Measurements from ENCODE around the gene OSTF1.

OSTF1 gene

DNA sequence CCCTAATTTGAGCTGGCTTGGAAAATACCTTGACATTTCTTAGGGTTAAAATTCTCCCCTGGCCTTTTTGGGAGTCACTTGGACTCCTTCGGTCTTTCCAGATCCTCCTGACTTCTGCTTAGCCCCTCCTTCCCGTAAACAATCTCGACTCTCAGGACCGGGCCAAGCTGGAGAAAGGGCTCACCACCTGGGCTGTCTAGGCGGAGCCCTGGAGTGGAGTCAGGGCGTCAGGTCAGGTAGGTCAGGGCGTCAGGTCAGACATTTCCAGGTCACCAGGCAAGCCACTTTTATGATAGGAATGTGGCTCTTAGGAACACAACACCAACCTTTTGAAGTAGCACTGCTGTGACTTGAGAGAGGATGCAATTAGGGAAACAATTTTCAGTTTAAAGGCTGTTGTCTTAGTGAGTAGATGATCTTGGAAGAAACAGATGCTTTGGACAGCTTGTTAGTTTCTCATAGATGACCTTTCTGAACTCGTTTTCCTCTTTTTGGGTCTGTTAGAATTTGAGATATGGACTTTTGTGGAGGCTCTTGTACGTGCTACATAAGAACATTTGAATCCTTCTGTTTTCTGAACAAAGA lies 12.8 kb downstream of the OSTF1 start:
- no peaks in the 10 kb centered on the region for H3K9me3 Mint-ChIP-seq (ENCODE audit: low read depth)
- peaks cover 68% of the 10 kb centered on the region for H3K4me1 Mint-ChIP-seq (ENCODE audit: low read depth)
- H3K27ac Mint-ChIP-seq: peak overlapping the region; percentile 3
- H3K36me3 Mint-ChIP-seq: peaks cover 12% of the 10 kb centered on the region
- no peak overlapping the region for H3K4me3 Mint-ChIP-seq
- H3K27me3 Mint-ChIP-seq: no peaks in the 10 kb centered on the region

GRCh38 chr9:75102177-75102790 lies 14.0 kb downstream of the OSTF1 start:
- Mint-ChIP-seq H3K27ac (peak overlapping the region; percentile 51), H3K4me1 (ENCODE audit: low read depth) (peaks cover 62% of the 10 kb centered on the region), H3K36me3 (peaks cover 12% of the 10 kb centered on the region), H3K27me3 (no peaks in the 10 kb centered on the region), H3K9me3 (ENCODE audit: low read depth) (no peaks in the 10 kb centered on the region), H3K4me3 (no peak overlapping the region)

DNA sequence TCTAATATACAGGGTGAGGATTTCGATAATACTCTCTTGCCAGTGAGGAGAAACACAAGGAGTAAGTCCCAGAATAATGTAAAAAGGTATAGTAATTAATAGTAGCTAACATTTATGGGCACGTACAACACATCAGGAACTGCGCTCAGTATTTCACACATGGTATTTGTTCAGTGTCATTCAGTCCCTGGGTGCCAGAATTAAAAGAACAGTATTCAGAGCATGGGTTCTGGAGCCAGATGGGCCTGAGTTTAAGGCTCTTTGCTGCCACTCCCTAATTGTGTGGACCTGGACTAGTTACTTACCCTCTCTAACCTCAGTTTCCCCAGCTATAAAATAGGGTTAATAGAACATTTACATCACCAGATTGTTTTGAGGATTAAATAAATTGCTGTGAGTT lies 16.3 kb downstream of the OSTF1 start:
- Mint-ChIP-seq H3K9me3 (ENCODE audit: low read depth) (no peaks in the 10 kb centered on the region), H3K27ac (peak overlapping the region; percentile 29), H3K4me3 (no peak overlapping the region), H3K27me3 (no peaks in the 10 kb centered on the region), H3K36me3 (peaks cover 11% of the 10 kb centered on the region), H3K4me1 (ENCODE audit: low read depth) (peaks cover 63% of the 10 kb centered on the region)

- Mint-ChIP-seq H3K27ac (peak overlapping the region; percentile 29), H3K4me1 (ENCODE audit: low read depth) (peaks cover 65% of the 10 kb centered on the region), H3K36me3 (peaks cover 13% of the 10 kb centered on the region), H3K4me3 (no peak overlapping the region), H3K27me3 (no peaks in the 10 kb centered on the region), H3K9me3 (ENCODE audit: low read depth) (no peaks in the 10 kb centered on the region)
Measured at GRCh38 chr9:75105019-75105540, 16.8 kb downstream of the OSTF1 start.

DNA sequence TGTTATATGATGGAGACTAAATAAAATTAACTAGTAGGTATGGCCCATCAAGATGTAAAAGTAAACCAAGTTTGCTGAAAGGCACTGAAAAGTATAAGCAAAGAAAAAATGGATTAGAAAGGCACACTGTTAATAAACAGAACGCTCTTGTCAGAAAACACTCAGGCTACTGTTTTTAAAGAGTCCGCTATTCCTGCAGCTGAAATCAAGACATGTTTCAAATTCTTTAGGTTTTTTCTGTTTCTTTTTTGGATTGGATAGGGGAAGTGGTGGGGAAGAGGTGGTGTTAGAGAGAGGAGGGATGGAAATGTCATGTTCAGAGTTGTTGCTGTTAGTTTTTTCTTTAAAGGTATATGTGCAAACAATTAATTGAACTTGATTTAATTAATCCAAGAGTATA lies 17.5 kb downstream of the OSTF1 start:
- H3K36me3 Mint-ChIP-seq: peaks cover 15% of the 10 kb centered on the region
- H3K9me3 Mint-ChIP-seq (ENCODE audit: low read depth): no peaks in the 10 kb centered on the region
- no peaks in the 10 kb centered on the region for H3K27me3 Mint-ChIP-seq
- peaks cover 69% of the 10 kb centered on the region for H3K4me1 Mint-ChIP-seq (ENCODE audit: low read depth)
- peak overlapping the region; percentile 84 for H3K27ac Mint-ChIP-seq
- H3K4me3 Mint-ChIP-seq: peak overlapping the region; percentile 6

DNA sequence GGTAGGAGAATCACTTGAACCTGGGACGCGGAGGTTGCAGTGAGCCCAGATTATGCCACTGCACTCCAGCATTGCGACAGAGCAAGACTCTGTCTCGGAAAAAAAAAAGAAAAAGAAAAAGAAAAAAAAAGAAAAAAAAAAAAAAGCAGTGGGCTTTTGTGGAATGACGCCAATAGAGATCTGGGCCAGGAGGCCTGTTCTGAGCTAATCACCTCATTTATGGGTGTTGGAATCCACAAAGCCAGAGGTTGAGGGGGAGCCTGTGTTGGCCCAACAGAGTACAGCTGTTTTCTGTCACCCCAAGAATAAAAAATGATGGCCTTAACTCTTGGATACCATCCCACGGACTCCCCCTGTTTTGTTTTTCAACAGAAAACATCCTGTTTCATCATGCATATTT lies 18.5 kb downstream of the OSTF1 start:
- Mint-ChIP-seq H3K27me3 (no peaks in the 10 kb centered on the region), H3K4me3 (no peak overlapping the region), H3K4me1 (ENCODE audit: low read depth) (peaks cover 69% of the 10 kb centered on the region), H3K36me3 (peaks cover 13% of the 10 kb centered on the region), H3K9me3 (ENCODE audit: low read depth) (no peaks in the 10 kb centered on the region), H3K27ac (no peak overlapping the region)

DNA sequence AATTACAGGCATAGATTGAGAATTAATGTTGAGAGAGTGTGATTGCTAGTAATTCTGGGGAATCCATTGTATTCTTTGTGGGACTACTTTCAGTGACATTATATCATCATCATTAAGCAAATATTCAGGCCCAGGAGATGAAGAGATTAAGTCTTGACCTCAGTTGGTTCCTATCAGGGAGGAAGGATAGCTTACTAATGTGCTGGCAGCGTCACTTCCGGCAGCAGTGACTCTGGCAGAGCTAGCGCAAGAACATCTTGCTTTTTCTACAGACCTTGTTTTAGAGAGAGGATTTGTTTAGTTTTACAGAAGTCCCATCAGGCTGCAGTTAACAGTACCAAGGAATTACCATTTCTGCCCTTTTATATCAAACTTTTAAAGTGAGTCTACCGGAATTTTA lies 20.3 kb downstream of the OSTF1 start:
- H3K9me3 Mint-ChIP-seq (ENCODE audit: low read depth): no peaks in the 10 kb centered on the region
- H3K27ac Mint-ChIP-seq: peak overlapping the region; percentile 59
- peaks cover 69% of the 10 kb centered on the region for H3K4me1 Mint-ChIP-seq (ENCODE audit: low read depth)

DNA sequence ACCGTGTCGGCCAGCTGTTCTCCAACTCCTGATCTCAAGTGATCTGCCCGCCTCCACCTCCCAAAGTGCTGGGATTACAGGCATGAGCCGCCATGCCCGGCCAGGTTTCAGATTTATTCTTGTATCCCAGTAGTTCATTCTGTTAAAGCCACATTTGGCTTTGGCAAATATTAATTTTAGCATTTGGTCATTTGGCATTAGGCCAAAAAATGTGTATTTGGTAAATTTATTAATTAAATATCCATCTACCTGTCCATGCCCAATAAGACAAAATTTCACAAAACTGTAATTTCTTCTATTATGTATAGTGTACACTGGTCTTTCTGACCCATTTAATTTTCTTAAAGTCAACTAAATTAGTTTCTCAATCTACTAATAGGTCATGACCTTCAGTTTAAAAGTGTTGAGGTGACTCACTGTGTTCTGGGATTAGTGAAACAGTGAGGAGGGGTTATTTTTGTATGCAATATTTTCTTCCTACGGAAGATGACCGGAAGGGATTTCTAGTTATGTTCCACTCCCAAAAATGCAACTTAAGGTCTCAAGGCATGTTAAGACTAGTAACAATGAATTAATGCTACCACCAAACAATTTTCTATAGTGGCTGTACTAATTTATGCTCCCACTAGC lies 21.0 kb downstream of the OSTF1 start:
- no peaks in the 10 kb centered on the region for H3K27me3 Mint-ChIP-seq
- no peaks in the 10 kb centered on the region for H3K9me3 Mint-ChIP-seq (ENCODE audit: low read depth)
- H3K4me3 Mint-ChIP-seq: no peak overlapping the region
- peaks cover 8% of the 10 kb centered on the region for H3K36me3 Mint-ChIP-seq
- H3K4me1 Mint-ChIP-seq (ENCODE audit: low read depth): peaks cover 72% of the 10 kb centered on the region
- no peak overlapping the region for H3K27ac Mint-ChIP-seq

More for the DNA sequence above, 20.3 kb downstream of the OSTF1 start:
- no peak overlapping the region for H3K4me3 Mint-ChIP-seq
- H3K36me3 Mint-ChIP-seq: peaks cover 8% of the 10 kb centered on the region
- H3K27me3 Mint-ChIP-seq: no peaks in the 10 kb centered on the region

DNA sequence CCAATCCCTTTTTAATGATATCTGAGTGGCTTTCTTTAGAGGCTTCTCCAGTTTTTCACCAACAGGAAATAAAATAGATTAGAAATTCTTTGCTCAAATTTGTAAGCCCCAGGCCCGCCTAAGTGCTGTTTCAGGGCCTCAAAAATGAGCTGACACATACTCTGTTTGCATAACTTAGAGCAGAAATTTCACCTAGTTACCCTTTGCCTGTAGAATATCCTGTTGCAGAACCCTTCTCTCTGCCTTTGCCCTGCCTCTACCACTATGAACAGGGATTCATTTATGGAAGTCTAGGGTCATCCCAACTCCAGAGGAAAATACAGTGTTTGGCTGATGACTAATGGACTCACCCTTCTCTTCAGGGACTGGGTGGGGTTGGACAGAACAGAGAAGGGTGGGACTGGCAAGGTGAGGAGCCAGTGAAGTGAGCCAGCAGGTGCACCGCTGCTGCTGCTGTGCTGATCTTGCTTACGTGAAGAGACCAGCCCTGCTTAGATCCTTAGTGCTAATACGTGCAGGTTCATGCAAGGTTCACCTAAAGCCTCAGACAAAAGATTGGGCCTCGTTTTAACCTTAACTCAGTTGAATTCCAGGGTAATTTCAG lies 22.8 kb downstream of the OSTF1 start:
- H3K36me3 Mint-ChIP-seq: peaks cover 8% of the 10 kb centered on the region

DNA sequence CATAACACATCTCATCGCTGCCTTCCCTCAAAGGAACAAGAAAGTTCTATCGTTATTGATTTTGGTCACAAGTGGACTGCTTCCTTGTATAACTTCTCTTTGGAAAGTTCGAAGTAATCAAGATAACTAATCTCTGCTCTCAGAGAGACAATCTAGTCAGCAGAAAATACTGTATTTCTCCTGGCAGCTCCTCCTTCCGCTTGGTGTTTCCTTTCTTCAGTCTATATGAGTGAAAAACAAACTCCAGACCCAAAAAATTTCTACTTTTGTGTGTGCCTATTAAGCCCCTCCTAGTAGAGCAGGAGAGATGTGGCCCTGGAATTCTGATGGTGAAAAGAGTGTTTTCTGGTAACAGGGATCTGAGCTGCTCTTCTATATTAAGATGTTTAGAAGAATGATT lies 24.5 kb downstream of the OSTF1 start:
- Mint-ChIP-seq H3K27me3 (no peaks in the 10 kb centered on the region), H3K4me1 (ENCODE audit: low read depth) (peaks cover 59% of the 10 kb centered on the region), H3K27ac (no peak overlapping the region), H3K9me3 (ENCODE audit: low read depth) (peaks cover 1% of the 10 kb centered on the region), H3K4me3 (no peak overlapping the region), H3K36me3 (peaks cover 10% of the 10 kb centered on the region)

More for the DNA sequence above, 22.8 kb downstream of the OSTF1 start:
- Mint-ChIP-seq H3K4me3 (no peak overlapping the region), H3K4me1 (ENCODE audit: low read depth) (peaks cover 56% of the 10 kb centered on the region), H3K27me3 (no peaks in the 10 kb centered on the region), H3K9me3 (ENCODE audit: low read depth) (no peaks in the 10 kb centered on the region), H3K27ac (peak overlapping the region; percentile 16)

- Mint-ChIP-seq H3K9me3 (ENCODE audit: low read depth) (peaks cover 9% of the 10 kb centered on the region), H3K27ac (no peak overlapping the region), H3K27me3 (no peaks in the 10 kb centered on the region), H3K4me1 (ENCODE audit: low read depth) (peaks cover 52% of the 10 kb centered on the region), H3K36me3 (peaks cover 25% of the 10 kb centered on the region), H3K4me3 (no peak overlapping the region)
Measured at GRCh38 chr9:75116306-75116705, 28.0 kb downstream of the OSTF1 start.

GRCh38 chr9:75117564-75117963 lies 29.2 kb downstream of the OSTF1 start:
- Mint-ChIP-seq H3K4me1 (ENCODE audit: low read depth) (peaks cover 48% of the 10 kb centered on the region), H3K4me3 (no peak overlapping the region), H3K27ac (peak overlapping the region; percentile 61), H3K27me3 (no peaks in the 10 kb centered on the region), H3K9me3 (ENCODE audit: low read depth) (peaks cover 9% of the 10 kb centered on the region), H3K36me3 (peaks cover 25% of the 10 kb centered on the region)

DNA sequence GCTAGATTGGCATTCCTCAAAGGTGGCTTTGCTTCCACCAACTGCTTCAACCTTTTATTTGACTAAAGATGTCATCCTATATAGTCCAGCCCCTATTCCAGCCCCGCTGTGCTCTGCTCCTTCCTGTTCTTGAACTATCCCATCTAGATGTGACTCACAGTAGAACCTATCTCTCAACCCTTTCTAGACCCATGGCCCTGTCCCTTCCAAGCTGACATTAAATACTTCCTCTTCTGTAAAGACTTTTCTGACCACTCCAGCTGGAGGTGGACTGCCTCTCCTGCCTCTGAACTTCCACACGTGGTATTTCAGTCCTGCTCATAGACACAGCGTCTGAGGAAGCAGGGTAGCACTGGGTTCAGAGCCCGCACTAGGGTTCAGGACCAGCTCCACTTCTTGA lies 32.4 kb downstream of the OSTF1 start:
- Mint-ChIP-seq H3K4me3 (no peak overlapping the region), H3K27ac (no peak overlapping the region), H3K27me3 (no peaks in the 10 kb centered on the region), H3K36me3 (peaks cover 29% of the 10 kb centered on the region), H3K9me3 (ENCODE audit: low read depth) (peaks cover 9% of the 10 kb centered on the region), H3K4me1 (ENCODE audit: low read depth) (peaks cover 45% of the 10 kb centered on the region)

- H3K27me3 Mint-ChIP-seq: no peaks in the 10 kb centered on the region
- H3K4me3 Mint-ChIP-seq: no peak overlapping the region
- peaks cover 9% of the 10 kb centered on the region for H3K9me3 Mint-ChIP-seq (ENCODE audit: low read depth)
- H3K27ac Mint-ChIP-seq: no peak overlapping the region
- H3K36me3 Mint-ChIP-seq: peaks cover 29% of the 10 kb centered on the region
- peaks cover 46% of the 10 kb centered on the region for H3K4me1 Mint-ChIP-seq (ENCODE audit: low read depth)
Measured at GRCh38 chr9:75121914-75122558, 33.7 kb downstream of the OSTF1 start.

DNA sequence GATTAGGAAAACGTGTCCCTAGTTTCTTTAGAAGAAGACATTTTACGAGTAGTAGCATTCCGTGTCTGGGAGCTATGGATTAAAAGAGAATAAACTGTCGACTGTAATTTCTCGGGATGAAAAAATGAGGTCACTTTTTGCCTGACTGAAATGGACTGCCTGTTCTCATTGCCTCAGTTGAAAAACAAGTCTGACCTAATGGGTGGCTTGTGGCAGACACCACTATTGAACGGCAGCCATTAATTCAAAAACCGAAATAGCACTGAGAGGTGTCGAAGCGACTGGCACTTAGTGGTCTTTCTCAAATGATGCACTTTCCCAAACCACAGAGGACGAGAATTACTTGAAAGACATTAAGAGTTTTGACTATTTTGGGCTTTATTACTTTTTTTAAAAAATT lies 35.4 kb downstream of the OSTF1 start:
- Mint-ChIP-seq H3K27ac (no peak overlapping the region), H3K9me3 (ENCODE audit: low read depth) (no peaks in the 10 kb centered on the region), H3K4me1 (ENCODE audit: low read depth) (peaks cover 42% of the 10 kb centered on the region), H3K27me3 (no peaks in the 10 kb centered on the region), H3K36me3 (peaks cover 18% of the 10 kb centered on the region), H3K4me3 (no peak overlapping the region)

Data from activated naive CD8-positive, alpha-beta T cell (primary cell).